ENCODE measurements around the gene GPT2.
"Not testable (repeated sequence)": the region's sequence is repeated elsewhere in the genome, so short reads cannot be mapped to it uniquely, and the experiment has no call there.

Gene GPT2

DNA sequence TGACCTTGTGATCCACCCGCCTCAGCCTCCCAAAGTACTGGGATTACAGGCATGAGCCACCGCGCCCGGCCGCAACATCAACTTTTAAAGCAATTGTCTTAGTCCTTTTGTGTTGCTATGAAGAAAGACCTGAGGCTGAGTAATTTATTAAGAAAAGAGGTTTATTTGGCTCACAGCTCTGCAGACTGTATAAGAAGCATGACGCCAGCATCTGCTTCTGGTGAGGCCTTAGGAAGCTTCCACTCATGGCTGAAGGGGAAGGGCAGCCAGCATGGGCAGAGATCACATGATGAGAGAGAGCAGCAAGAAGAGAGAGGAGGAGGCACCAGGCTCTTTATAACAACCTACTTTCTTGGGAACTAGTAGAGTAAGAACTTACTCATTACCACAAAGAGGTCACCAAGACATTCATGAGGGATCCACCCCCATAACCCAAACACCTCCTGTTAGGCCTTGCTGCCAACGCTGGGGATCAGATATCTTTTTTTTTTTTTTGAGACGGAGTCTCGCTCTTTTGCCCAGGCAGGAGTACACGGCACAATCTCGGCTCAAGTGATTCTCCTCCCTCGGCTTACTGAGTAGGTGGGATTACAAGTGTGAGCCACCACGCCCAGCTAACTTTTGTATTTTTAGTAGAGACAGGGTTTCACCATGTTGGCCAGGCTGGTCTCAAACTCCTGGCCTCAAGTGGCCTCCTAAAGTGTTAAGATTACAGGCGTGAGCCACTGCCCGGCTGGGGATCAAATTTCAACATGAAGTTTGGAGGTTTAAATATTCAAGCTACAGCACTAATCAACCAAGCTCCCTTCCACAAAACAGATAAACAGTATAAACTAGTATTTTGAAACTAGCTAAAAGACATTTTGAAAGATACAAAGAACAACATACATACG lies 21.4 kb upstream of the GPT2 start:
- no peak for DNase-seq (ENCODE audit: low spot score)

DNA sequence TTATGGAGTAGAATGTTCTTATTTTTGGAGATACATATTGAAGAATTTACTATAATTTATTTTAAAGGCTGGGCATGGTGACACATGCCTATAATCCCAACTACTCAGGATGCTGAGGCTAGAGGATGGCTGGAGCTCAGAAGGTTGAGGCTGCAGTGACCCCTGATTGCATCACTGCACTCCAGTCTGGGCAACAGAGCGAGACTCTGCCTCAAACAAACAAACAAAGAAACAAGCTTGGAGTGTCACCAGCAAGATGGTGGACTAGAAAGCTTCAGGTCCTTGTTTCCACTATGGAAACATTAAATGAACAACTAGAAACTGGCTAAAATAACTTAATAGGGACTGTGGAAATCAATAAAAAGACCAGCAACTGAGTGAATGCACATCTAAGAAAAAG lies 17.9 kb upstream of the GPT2 start:
- DNase-seq (ENCODE audit: low spot score) = no peak

DNA sequence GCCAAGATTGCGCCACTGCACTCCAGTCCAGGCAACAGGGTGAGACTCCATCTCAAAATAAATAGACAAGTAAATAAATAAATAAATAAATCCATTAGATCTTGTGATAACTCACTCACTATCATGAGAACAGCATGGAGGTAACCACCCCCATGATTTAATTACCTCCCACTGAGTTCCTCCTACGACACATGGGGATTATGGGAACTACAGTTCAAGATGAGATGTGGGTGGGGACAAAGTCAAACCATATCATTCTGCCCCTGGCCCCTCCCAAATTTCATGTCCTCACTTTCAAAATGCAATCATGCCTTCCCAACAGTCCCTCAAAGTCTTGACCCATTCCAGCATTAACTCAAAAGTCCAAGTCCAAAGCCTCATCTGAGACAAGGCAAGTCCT lies 16.7 kb upstream of the GPT2 start:
- DNase-seq (ENCODE audit: low spot score) = not testable (repeated sequence)

DNA sequence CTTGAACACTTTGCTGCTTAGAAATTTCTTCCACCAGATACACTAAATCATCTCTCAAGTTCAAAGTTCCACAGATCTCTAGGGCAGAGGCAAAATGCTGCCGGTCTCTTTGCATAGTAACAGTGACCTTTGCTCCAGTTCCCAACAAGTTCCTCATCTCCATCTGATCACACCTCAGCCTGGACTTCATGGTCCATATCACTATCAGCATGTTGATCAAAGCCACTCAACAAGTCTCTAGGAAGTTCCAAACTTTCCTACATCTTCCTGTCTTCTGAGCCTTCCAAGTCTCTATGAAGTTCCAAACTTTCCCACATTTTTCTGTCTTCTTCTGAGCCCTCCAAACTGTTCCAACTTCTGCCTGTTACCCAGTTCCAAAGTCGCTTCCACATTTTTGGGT lies 15.3 kb upstream of the GPT2 start:
- DNase-seq (ENCODE audit: low spot score) = not testable (repeated sequence)

DNA sequence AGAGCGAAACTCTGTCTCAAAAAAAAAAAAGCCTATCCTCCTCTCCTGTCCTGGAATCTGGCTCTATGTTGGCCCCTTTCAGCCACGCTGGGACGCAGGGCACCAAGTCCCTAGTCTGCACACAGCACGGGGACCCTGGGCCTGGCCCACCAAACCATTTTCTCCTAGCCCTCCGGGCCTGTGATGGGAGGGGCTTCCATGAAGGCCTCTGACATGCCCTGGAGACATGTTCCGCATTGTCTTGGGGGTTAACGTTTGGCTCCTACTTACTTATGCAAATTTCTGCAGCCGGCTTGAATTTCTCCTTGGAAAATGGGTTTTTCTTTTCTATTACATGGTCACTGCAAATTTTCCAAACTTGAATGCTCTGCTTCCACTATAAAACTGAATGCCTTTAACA lies 12.6 kb upstream of the GPT2 start:
- no peak for DNase-seq (ENCODE audit: low spot score)

DNA sequence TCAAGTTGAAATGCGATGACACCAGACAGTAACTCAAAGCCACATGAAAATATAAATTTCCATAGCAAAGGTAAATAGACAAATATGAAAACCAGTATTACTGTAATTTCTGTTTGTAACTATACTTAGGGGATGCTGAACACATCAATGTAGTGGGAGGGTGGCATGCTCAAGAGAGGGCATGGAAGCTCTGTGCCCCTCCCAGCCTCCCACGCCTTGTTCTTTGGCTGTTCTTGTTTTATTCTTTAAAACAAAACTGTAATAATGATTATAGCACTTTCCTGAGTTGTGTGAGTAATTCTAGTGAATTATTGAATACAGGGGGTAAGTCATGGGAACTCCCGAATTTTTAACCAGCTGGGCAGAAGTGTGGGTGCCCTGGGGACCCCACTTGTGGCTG lies 11.0 kb upstream of the GPT2 start:
- no peak for DNase-seq (ENCODE audit: low spot score)

DNA sequence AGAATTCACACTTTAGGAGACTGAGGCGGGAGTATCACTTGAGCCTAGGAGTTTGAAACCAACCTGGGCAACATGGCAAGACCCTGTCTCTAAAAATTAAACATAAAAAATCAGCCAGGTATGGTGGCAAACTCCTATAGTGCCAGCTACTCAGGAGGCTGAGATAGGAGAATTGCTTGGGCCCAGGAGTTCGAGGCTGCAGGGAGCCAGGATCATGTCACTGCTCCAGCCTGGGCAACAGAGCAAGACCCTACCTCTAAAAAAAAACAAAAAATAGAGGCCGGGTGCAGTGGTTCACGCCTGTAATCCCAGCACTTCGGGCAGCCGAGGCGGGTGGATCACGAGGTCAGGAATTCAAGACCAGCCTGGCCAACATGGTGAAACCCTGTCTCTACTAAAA lies 8.9 kb upstream of the GPT2 start:
- no peak for DNase-seq (ENCODE audit: low spot score)

DNA sequence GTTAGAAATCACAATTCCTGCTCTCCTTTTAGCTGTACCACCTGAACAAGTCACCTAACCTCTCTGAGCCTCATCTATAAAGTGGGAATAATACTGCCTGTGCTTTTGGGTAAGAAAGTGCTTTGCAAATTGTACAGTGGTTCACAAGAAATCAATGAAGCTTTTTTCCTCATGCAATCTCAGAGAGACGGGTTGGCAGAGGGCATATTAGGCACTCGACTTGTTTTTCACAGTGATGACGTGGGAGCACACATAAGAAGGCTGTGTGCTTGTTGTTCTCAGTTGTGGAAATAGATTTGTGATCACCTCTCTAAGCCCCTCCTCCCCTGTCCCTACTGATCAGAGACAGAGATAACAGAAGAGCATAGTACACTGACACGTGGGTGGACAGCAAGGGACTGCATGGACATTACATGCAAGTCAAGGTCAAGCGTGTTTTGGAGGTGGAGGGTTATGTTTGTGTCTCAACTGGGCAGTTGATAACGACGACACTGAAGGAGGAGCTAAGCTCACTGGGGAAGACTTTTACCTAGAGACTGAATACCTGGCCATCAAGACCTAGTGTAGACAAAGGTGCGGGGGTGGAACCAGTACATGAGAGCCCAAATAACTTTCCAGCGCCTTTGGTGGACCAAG lies 1.7 kb upstream of the GPT2 start:
- DNase-seq (ENCODE audit: low spot score) = no peak

DNA sequence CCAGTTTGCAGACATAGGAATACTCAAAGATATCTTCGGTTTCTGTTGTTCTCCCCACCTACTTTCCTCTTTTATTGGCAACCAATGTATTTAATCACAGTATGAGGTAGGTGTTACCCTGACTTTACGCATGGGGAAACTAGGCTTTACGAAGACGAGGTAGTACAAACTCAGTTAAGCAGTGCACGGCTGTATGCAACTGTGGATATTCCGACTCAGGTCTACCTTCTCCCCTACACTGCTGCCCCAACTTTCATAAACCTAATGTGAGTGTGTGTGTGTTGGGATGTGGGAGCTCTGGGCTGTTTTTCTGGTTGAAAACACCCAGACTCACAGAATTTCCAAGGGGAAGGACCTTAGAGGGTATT lies 1.2 kb upstream of the GPT2 start:
- no peak for DNase-seq (ENCODE audit: low spot score)

DNA sequence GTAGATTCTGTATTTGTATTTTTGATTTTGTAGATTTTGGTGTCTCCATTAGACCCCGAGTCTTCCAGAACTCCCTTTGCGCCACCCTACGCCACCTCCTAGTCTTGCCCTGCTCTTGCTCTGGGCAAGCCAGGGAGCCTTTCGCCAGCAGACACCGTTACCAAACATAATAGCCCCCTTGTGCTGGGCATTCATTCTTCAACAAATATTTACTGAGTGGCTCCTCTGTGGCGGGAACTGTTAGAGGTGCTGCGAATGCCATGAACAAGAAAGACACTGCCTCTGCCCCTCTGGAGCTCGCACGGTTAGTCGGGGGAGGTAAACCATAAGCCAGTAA lies 841 bp upstream of the GPT2 start:
- no peak for DNase-seq (ENCODE audit: low spot score)

DNA sequence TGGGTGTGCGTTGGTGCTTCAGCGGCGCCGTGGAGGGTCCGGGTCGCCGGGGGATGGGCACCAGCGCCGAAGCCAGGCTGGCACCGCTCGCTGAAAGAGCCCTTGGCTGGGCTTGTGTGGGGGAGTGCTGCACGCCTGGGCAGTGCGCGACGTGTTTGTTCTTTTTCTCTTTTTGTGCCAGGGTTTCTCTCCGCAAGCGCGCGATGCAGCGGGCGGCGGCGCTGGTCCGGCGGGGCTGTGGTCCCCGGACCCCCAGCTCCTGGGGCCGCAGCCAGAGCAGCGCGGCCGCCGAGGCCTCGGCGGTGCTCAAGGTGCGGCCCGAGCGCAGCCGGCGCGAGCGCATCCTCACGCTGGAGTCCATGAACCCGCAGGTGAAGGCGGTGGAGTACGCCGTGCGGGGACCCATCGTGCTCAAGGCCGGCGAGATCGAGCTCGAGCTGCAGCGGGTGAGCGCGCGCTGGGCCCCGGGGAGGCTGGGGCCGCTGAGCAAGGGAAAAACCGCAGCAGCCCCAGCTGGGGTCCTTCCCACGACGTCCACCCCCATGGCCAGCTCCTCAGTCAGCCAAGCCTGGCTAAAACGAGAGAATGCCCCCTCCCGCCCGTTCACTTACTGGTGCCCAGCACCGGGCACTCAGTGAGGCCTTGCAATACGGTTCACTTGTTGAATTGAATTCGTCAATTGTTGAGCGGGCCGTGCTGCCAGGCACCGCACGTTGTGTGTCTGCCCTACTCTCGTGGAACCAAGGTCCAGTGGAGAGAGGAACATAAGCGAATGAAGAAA lies 541 bp downstream of the GPT2 start:
- no peak for DNase-seq (ENCODE audit: low spot score)

DNA sequence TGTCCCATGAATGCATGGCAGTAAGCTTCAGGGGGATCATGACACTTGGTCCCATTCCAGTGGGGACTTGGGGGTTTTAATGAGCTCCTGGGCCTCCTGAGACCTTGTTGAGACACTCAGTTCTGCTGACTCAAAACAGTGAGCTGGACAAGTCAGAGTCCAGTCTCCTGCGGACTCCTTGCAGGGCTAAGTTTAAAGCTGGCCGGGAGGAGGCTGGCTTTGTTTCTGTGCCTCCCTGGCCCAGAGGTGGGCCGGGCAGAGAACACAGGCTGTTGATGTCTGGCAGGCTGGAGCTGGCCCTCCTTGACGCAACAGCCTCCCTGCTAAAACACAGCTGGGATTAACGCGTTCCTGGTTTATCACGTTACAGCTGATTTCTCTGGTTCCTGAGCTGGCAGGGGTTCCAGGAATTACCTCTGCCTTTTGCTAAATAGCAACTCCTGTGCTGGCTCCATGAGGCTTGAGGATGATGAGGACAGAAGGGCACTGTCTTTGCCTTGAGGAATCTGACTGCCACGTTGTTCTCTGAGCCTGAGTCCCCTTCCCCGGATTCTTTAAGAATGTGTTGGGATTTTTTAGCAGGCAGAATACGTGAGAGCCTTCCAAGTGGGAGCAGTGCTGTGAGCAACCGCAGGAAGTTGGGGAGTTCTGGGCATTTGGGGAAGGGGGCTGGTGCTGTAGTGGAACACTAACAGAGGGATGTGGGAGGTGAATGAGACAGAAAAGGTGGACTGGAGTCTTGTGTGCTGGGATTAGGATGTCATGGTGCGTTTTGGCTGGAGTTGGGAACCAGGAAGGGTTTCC lies 2.0 kb downstream of the GPT2 start:
- no peak for DNase-seq (ENCODE audit: low spot score)

DNA sequence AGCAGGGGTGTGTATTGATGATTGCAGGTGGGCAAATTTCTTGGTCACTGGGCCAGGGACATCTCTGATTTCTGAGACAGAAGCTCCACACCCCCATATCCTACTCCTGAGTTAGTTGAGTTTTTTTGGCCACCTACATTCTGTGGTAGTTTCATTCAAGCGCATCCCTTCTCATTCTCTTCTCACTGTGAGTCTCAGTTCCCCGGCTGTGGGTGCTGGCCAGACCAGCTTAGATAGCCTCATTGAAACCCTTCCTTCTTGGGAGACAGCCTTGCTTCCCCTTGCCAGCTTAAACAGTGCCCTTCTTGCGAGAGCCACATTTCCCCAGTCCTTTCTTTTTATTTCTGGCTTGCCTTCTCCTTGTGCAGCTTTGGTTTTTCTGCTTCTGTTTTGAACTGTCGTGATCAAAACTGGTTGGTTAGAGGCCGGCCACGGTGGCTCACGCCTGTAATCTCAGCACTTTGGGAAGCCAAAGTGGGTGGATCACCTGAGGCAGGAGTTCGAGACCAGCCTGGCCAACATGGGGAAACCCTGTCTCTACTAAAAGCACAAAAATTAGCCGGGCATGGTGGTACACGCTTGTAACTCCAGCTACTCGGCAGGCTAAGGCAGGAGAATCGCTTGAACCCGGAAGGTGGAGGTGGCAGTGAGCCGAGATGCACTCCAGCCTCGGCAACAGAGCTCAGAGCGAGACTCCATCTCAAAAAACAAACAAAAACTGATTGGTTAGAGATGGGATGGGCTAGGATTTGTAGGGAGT lies 2.8 kb downstream of the GPT2 start:
- DNase-seq (ENCODE audit: low spot score) = no peak

DNA sequence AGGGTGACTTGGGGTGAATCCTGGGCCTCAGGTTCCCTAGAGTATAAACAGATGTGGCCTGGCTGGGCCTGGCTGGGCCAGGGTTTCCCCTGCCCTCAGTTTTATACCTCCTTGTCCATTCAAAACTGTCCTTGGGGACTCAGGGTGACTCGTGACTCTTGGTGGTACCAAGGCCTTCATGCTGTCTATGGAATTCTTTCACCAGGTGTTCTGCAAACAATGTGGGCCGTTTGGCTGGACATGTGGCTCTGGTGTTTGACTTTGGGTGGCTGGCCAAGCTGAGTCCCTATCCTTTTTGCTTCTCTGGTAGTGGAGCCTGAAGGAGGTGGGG lies 3.3 kb downstream of the GPT2 start:
- no peak for DNase-seq (ENCODE audit: low spot score)

DNA sequence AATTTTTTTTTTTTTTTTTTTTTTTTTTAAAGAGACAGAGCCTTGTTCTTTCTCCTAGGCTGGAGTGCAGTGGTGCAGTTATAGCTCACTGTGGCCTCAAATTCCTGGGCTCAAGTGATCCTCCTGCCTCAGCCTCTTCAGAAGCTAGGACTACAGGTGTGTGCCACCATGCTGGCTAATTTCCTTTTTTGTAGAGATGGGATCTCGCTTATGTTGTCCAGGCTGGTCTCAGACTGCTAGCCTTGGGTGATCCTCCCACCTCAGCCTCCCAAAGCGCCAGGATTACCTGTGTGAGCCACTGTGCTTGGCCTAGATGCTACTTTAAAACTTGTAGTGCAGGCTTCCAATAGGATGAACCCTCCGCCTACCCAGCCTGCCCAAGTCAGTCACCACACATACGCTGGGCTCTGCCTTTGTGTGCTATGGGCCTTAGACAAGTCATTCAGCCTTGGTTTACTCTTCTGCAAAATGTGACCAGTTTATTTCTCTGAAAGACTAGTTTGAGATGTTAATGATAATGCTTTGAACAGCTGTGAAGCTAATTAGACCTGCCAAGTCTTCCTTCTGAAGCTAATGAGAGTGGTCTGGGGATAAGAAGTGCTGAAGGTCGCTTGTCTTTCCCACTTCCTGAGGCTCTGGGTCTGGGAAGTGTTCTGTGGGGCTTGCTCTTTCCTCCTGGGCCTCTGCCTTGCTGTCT lies 5.2 kb downstream of the GPT2 start:
- no peak for DNase-seq (ENCODE audit: low spot score)

DNA sequence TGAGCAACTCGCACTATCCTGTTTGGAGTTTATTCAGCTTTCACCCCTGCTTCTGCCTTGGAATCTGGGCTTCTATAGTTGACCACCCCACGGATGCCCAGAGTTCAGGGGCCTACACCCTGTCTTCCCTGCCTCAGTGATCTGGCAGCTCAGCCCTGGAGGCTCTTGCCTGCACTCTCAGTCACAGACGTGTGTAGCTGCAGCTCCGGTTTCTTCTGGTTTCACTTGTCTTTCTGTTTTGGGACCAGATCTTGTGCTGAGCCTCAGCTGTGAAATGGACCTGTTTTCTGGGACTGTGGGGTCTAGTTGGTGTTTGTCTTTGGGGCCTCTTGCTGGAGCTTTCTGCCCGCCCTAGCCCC lies 5.8 kb downstream of the GPT2 start:
- DNase-seq (ENCODE audit: low spot score) = no peak

DNA sequence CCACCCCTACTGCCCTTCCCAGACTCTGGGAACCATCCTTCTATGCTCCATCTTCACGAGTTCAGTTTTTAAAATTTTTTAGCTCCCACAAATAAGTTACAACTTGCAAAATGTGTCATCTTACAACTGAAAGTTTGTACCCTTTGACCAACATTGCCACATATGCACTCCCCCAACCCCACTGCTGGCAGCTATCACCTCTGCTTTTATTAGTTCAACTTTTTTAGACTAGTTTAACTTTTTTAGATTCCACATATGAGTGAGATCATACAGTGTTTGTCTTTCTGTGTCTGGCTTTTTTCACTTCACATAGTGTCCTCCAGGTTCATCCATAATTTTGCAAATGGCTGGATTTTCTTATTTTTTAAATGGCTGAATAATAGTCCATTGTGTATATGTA lies 7.7 kb downstream of the GPT2 start:
- DNase-seq (ENCODE audit: low spot score) = no peak

DNA sequence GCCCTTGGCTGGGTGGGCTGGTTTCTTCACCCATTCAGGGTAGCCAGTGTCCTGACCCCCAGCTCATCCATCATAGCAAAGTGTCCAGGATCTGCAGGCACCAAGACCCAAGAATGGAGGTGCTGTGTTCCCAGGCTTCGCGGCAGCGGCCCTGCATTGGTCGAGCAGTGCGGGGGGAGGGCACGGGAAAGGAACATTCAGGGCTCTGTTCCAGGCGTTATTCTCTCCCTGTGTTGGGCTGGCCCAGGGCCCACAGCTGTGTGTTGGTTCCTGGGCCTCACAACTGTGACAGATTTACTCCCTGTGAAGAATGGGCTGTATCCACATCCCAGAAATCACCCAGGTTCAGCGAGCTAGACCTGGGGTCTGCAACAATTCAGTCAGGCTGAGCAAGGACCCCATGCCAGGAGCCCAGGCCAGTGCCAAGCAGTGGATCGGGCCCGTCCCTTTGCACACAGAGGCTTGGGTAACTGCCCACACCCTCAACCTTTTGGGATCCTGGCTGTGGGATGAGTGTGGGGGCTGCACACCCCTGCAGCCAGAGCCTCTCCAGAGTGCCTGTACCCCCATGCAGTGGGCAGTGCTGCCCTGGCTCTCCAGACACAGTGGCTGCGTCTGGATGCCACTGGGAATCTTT lies 10.0 kb downstream of the GPT2 start:
- DNase-seq (ENCODE audit: low spot score) = no peak

DNA sequence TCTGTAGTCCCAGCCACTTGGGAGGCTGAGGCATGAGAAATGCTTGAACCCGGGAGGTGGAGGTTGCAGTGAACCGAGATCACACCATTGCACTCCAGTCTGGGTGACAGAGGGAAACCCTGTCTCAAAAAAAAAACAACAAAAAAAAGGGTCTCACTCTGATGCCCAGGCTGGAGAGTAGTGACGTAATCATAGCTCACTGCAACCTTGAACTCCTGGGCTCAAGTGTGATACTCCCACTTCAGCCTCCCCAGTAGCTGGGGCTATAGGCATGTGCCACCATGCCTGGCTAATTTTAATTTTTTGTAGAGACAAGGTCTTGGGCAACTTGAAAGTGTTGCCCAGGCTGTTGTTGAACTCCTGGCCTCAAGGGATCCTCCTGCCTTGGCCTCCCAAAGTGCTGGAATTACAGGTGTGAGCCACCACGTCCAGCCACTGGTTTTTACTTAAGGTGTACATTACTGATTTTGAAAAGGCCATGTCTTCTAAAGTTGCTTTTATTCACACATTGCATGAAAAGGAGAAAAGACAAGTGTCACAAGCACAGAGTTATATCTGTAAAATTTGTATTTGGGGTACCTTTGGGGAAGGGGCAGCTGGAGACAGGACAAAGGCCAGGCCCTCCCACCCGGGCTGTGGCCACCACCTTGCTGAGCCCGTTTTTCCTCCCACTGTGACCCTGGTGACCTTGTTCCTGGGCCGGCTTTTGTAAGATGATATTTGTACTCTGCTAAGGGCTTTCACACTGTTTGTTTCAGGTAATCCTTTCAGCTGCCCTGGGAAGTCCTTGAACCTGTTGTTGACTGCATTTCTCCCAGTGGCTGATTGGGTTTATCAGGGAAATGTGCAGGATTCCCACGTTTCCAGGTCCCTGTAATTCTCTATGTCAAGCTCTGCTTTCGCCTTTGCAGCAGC lies 11.5 kb downstream of the GPT2 start:
- DNase-seq (ENCODE audit: low spot score) = no peak

Data from hematopoietic multipotent progenitor cell treated with erythropoietin and hydrocortisone succinate and interleukin-3 and kit ligand, for 15 days (in vitro differentiated cells).